Right lung (tissue), 5 donors: ENCODE data around the gene MARCHF9. TPM values are rescaled to one million over a fixed set of nuclear protein-coding genes. Genes with fewer than 3 reads are reported as not detected.
A peak's percentile ranks its signal among the peaks of the same experiment; 100 is the strongest.

Experiments used
- DNase-seq, 2 donors: peaks; one replicate each; pipeline ENCODE4 v3.0.0-alpha.2; 2013
- polyA plus RNA-seq, 5 donors: library from polyadenylated mRNA; unstranded; fragments of 120-200 nt; gene quantifications; one replicate each; pipeline versions ENCODE4 v1.2.1 to v1.2.3, GENCODE V29; 2013; ENCODE audit warnings: inconsistent platforms in 1 of 5, low replicate concordance in 1 of 5; ENCODE audit not compliant: insufficient read length in 5 of 5, insufficient read depth in 1 of 5

MARCHF9 gene
- polyA plus RNA-seq, 5 donors = 15.6 to 22.5 (median 19.9) TPM

- peak; percentile 99 for DNase-seq
Observed at GRCh38 chr12:57751788-57752667, 2.9 kb upstream of the MARCHF9 start, which contains the start of gene CDK4. Gene CDK4 (minus strand): TSS chr12:57752310. CDS start chr12:57751717, 593 bp downstream.

- no peak for DNase-seq
Observed at GRCh38 chr12:57752668-57753000, 2.3 kb upstream of the MARCHF9 start.

- DNase-seq = no peak
Observed at GRCh38 chr12:57753756-57754337, 1.1 kb upstream of the MARCHF9 start.

DNA sequence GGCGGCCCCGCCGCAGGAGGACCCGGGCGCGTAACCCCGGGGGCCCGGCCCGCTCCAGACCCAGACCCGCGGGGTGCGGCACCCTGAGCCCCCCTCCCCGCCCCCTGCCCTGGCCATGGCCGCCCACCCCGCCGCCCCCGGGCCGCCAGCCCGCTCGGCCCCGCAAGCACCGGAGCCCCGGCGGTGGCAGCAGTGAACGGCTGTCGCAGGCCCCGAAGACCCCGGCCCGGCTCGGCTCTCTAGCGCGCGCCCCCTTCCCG is 221 bp downstream of the MARCHF9 start:
- no peak for DNase-seq

- no peak for DNase-seq
Observed at GRCh38 chr12:57755454-57756372, 810 bp downstream of the MARCHF9 start.

GRCh38 chr12:57756406-57757341 is 1.8 kb downstream of the MARCHF9 start:
- no peak for DNase-seq

GRCh38 chr12:57757771-57758170 is 2.9 kb downstream of the MARCHF9 start:
- DNase-seq = no peak

- no peak for DNase-seq
Observed at GRCh38 chr12:57758552-57759359, 3.9 kb downstream of the MARCHF9 start.

GRCh38 chr12:57759360-57759980 is 4.6 kb downstream of the MARCHF9 start:
- DNase-seq = no peak

- DNase-seq = no peak
Observed at GRCh38 chr12:57760347-57760982, 5.6 kb downstream of the MARCHF9 start.

- DNase-seq = no peak
Observed at GRCh38 chr12:57761391-57761998, 6.6 kb downstream of the MARCHF9 start.

DNA sequence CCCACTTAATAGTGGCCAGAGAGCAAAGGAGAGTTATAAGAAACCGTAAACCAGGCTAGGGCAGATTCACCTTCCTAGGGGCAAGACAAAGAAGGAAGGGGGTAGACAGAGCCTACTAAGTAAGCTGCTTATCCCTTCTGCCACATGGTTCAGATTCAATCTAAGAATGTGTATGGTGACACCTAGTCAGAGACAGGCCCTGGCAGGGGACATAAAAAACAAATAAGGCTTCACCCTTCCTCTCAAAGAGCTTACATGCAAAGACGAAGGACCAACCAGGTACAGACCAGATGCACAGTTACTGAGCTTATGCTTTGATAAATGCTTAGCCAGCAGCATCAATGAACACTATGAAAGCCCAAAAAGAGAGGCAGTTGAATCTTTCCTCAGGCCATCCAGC is 7.6 kb downstream of the MARCHF9 start:
- no peak for DNase-seq

DNA sequence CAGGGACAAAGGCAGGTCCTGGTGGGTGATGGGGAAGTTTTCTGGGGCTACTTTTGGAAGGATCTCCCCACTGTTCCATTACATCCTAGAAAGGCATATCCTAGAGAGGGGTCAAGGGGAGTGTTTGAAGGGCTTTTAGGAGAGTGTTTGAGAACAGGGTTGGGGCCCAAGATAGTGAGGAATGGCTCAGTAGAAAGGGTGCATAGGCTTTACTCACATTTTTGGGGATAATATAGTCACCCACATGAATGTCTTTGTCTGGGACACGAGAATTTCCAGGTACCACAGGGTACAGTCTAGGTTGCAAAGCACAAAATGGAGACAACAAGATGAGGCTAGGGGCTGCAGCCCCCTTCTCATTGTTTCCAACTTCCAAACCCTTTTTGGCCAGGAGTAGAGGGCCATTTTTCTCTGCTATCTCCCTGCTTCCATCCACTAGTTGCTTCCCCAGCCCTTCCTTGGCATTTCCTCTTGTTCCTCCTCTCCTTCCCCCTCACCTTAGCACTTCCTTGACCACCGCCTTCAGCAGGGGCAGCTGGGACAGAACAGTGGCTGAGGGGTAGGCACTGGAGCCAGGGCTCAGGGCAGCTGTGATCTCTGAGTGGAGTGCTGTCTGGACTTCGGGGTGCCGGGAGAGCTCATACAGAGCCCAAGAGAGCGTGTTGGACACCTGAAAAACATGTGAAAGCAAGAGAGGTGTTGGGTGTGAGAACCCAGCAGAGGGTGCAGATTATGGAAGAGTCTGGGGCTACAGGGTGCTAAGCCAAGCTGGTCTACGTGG is 9.2 kb downstream of the MARCHF9 start:
- no peak for DNase-seq

GRCh38 chr12:57764662-57765002 is 9.7 kb downstream of the MARCHF9 start:
- no peak for DNase-seq

GRCh38 chr12:57765003-57765697 is 10.2 kb downstream of the MARCHF9 start:
- DNase-seq = no peak

- DNase-seq = no peak
Observed at GRCh38 chr12:57765698-57766463, 11.0 kb downstream of the MARCHF9 start.
